ENCODE measurements around the gene EDDM13.

DNA sequence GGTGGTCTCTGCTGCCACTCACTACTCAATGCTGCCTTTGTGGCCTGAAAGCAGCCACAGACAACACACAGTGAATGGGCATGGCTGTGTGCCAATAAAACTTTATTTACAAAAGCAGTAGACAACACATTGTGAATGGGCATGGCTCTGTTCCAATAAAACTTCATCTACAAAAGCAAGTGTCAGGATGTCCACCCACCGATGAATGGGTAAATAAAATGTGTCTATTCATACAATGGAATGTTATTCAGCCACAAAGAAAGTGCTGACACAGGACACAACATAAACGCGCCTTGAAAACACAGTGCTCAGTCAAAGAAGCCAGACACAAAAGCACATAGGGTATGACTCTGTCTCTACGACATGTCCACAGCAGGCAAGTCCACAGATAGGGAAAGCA is 22.0 kb downstream of the EDDM13 start:
- TF ChIP-seq, protein P1, sequence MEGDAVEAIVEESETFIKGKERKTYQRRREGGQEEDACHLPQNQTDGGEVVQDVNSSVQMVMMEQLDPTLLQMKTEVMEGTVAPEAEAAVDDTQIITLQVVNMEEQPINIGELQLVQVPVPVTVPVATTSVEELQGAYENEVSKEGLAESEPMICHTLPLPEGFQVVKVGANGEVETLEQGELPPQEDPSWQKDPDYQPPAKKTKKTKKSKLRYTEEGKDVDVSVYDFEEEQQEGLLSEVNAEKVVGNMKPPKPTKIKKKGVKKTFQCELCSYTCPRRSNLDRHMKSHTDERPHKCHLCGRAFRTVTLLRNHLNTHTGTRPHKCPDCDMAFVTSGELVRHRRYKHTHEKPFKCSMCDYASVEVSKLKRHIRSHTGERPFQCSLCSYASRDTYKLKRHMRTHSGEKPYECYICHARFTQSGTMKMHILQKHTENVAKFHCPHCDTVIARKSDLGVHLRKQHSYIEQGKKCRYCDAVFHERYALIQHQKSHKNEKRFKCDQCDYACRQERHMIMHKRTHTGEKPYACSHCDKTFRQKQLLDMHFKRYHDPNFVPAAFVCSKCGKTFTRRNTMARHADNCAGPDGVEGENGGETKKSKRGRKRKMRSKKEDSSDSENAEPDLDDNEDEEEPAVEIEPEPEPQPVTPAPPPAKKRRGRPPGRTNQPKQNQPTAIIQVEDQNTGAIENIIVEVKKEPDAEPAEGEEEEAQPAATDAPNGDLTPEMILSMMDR (IDR thresholded peaks at IDR 0.05) = no peak
- no peak for TF ChIP-seq POLR2A (IDR thresholded peaks at IDR 0.05)

Data from testis (tissue), 2 donors.